HCT116 (cell line): ENCODE results near the gene MTUS2. TPM values are rescaled to one million over a fixed set of nuclear protein-coding genes. Genes with fewer than 3 reads are reported as not detected.

Source experiments
- ATAC-seq: fragments of 200-7000 bp; cut with Tn5 transposase; 2 replicates; pipeline ENCODE4 v1.9.1; 2020; ENCODE audit warnings: mild to moderate bottlenecking, moderate library complexity
- BruUV-seq: library from RNA; stranded (reverse); fragments of 400-500 nt; replicated peaks from 2 replicates; lab custom pipeline; 2021; lab: Mats Ljungman, UMichigan
- CTCF ChIA-PET: fragments of 300-600 bp; sonication (Branson Sonifier 250); formaldehyde crosslinking; loops from one replicate; lab custom pipeline; 2021; ENCODE audit warnings: antibody characterized with exemption; lab: Charles Lee
- POLR2A ChIA-PET: fragments of 300-600, 350-600 bp; sonication (Branson Sonifier 250); formaldehyde crosslinking; loops from one replicate; lab custom pipeline; 2021; ENCODE audit warnings: antibody characterized with exemption; lab: Charles Lee
- RAD21 ChIA-PET, 2 experiments: fragments of 300-600 bp; sonication (Branson Sonifier 250); formaldehyde crosslinking; loops; one replicate each; lab custom pipeline; 2023; ENCODE audit warnings: low total read pairs in 2 of 2; ENCODE audit not compliant: uncharacterized antibody in 2 of 2, unreplicated experiment in 2 of 2, low non-redundant PET in 1 of 2; lab: Charles Lee
- DNase-seq: peaks from one replicate; pipeline ENCODE4 v3.0.0-alpha.2; 2010; ENCODE audit warnings: low read depth, low spot score
- H2AFZ ChIP-seq: fragments of 200-600 bp; shearing (Covaris generic), sonication (generic); 2 replicates; pipeline ENCODE4 v1.6.1; 2017; ENCODE audit warnings: low read depth, mixed run types, mixed read lengths, antibody characterized with exemption, low read length; ENCODE audit not compliant: poor library complexity, severe bottlenecking
- H3K27ac ChIP-seq: 2 replicates; pipeline ENCODE4 v1.5.1; 2012; ENCODE audit warnings: low read depth, low read length
- H3K27me3 ChIP-seq: fragments of 200-600 bp; sonication (generic); 2 replicates; pipeline ENCODE4 v1.6.1; 2016; ENCODE audit warnings: mixed run types, low read length, mixed read lengths; ENCODE audit not compliant: insufficient read depth
- H3K36me3 ChIP-seq, 2 experiments: fragments of 200-500 bp in 1 of 2; fragments of 200-600 bp in 1 of 2; sonication (Bioruptor generic) in 1 of 2; sonication (generic) in 1 of 2; 2 replicates each; pipeline versions ENCODE4 v1.5.1 to v1.6.1; 2014 to 2016; ENCODE audit warnings: low read length in 2 of 2, inconsistent platforms in 1 of 2, mixed read lengths in 1 of 2, mixed run types in 1 of 2; ENCODE audit not compliant: insufficient read depth in 2 of 2, control insufficient read depth in 1 of 2
- H3K4me1 ChIP-seq, 2 experiments: fragments of 200-600 bp in 1 of 2; sonication (generic) in 1 of 2; 2 replicates each; pipeline versions ENCODE4 v1.5.1 to v1.6.1; 2012 to 2017; ENCODE audit warnings: low read length in 2 of 2, inconsistent platforms in 1 of 2, mild to moderate bottlenecking in 1 of 2, mixed read lengths in 1 of 2, mixed run types in 1 of 2, moderate library complexity in 1 of 2; ENCODE audit not compliant: insufficient read depth in 2 of 2, control insufficient read depth in 1 of 2
- H3K4me2 ChIP-seq: fragments of 200-600 bp; sonication (generic); 2 replicates; pipeline ENCODE4 v1.6.1; 2017; ENCODE audit warnings: mixed run types, low read length, mixed read lengths
- H3K4me3 ChIP-seq, 2 experiments: fragments of 200-600 bp in 1 of 2; sonication (generic) in 1 of 2; replicated peaks in 1 of 2; 2 replicates each; pipeline ENCODE4 v1.5.1; 2011 to 2016; ENCODE audit warnings: low read length in 2 of 2, control low read depth in 1 of 2, low read depth in 1 of 2, mild to moderate bottlenecking in 1 of 2, mixed read lengths in 1 of 2, mixed run types in 1 of 2
- H3K79me2 ChIP-seq: fragments of 200-600 bp; sonication (generic); 2 replicates; pipeline ENCODE4 v1.6.1; 2017; ENCODE audit warnings: mild to moderate bottlenecking, mixed run types, low read length, moderate library complexity, mixed read lengths; ENCODE audit not compliant: insufficient read depth
- H3K9ac ChIP-seq: fragments of 200-600 bp; sonication (generic); 2 replicates; pipeline ENCODE4 v1.6.1; 2016; ENCODE audit warnings: low read length, mixed read lengths
- H3K9me2 ChIP-seq: fragments of 200-600 bp; sonication (generic), shearing (Covaris generic); 2 replicates; pipeline ENCODE4 v1.6.1; 2017; ENCODE audit warnings: mixed run types, mild to moderate bottlenecking, moderate library complexity; ENCODE audit not compliant: insufficient read depth
- H3K9me3 ChIP-seq, 2 experiments: fragments of 200-500 bp in 1 of 2; fragments of 200-600 bp in 1 of 2; sonication (Bioruptor generic) in 1 of 2; sonication (generic) in 1 of 2; 2 replicates each; pipeline ENCODE4 v1.6.1; 2014 to 2017; ENCODE audit warnings: low read length in 2 of 2, mixed read lengths in 2 of 2, inconsistent platforms in 1 of 2, low read depth in 1 of 2, mild to moderate bottlenecking in 1 of 2, mixed run types in 1 of 2, moderate library complexity in 1 of 2; ENCODE audit not compliant: control insufficient read depth in 1 of 2, insufficient read depth in 1 of 2
- H4K20me1 ChIP-seq: fragments of 200-600 bp; sonication (generic), shearing (Covaris generic); 2 replicates; pipeline ENCODE4 v1.6.1; 2017; ENCODE audit warnings: mixed run types, mild to moderate bottlenecking, moderate library complexity; ENCODE audit not compliant: insufficient read depth
- EZH2 ChIP-seq: fragments of 200-600 bp; sonication (generic); IDR thresholded peaks from 2 replicates; pipeline ENCODE4 v1.6.1; 2017; ENCODE audit warnings: antibody characterized with exemption, mixed run types
- SIN3A ChIP-seq: IDR thresholded peaks from 2 replicates; pipeline ENCODE4 v1.6.1; 2012; ENCODE audit warnings: low read depth
- SP1 ChIP-seq: IDR thresholded peaks from 2 replicates; pipeline ENCODE4 v1.6.1; 2012; ENCODE audit warnings: low read depth
- YY1 ChIP-seq: IDR thresholded peaks from 2 replicates; pipeline ENCODE4 v1.6.1; 2011; ENCODE audit warnings: low read length, low read depth, moderate library complexity, mild to moderate bottlenecking; ENCODE audit not compliant: insufficient replicate concordance; ENCODE audit errors: extremely low read depth
- ZBTB33 ChIP-seq: IDR thresholded peaks from 2 replicates; pipeline ENCODE4 v1.6.1; 2011; ENCODE audit warnings: mild to moderate bottlenecking, low read length, moderate library complexity; ENCODE audit not compliant: insufficient replicate concordance; ENCODE audit errors: extremely low read depth
- ZFX ChIP-seq: fragments of 450-650 bp; IDR thresholded peaks from 2 replicates; pipeline ENCODE4 v1.6.1; 2017
- ZNF274 ChIP-seq: fragments of 200-500 bp; sonication (Bioruptor generic); IDR thresholded peaks from 2 replicates; pipeline ENCODE4 v1.6.1; 2014; ENCODE audit warnings: mild to moderate bottlenecking, low read depth, low read length, inconsistent platforms
- intact Hi-C: fragments of 100-400 bp; cut with micrococcal nuclease; formaldehyde crosslinking; loops from 2 replicates; pipeline ENCODE4 v1.10.0; 2022
- total RNA-seq: library from RNA; stranded (reverse); gene quantifications from one replicate; pipeline ENCODE4 v1.2.1, GENCODE V29; 2021; ENCODE audit not compliant: unreplicated experiment
- TF ChIP-seq, protein P1 (sequence below): IDR thresholded peaks from 2 replicates; pipeline ENCODE4 v1.6.1; 2012
- TF ChIP-seq, protein P2 (sequence below): IDR thresholded peaks from 2 replicates; pipeline ENCODE4 v1.6.1; 2012

The MTUS2 gene
- total RNA-seq, 1 experiment from 2014 or later, result 0.02 TPM

DNA sequence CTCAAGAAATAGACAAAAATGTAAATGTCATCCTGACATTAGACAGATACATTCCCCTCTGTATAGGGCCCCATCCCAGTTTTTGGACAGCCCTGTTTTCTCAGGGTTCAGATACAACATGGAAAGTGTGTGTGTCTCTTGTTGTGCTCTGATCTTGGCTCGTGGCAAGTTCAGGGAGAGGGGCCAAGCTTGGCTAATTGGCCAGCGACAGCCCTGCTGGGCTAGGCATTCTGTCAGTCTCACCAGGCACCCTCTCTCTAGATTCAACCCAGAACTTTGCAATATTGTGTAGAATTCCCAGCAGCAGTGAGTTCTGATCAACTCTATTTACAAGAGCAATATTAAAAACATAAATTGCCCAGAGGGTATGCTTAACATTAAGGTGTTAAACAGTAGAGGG is 30.1 kb downstream of the MTUS2 start:
- Histone ChIP-seq H3K9me2 (no peaks in the 10 kb centered on the region), H2AFZ (no peak overlapping the region), H3K9ac (no peak overlapping the region), H3K4me3 (no peak overlapping the region), H3K79me2 (no peaks in the 10 kb centered on the region), H3K4me2 (no peak overlapping the region), H3K27me3 (peaks cover 61% of the 10 kb centered on the region), H3K4me1 (no peaks in the 10 kb centered on the region), H3K9me3 (no peaks in the 10 kb centered on the region), H3K36me3 (no peaks in the 10 kb centered on the region), H4K20me1 (no peaks in the 10 kb centered on the region), H3K27ac (no peak overlapping the region)
- no peak for DNase-seq
- ChIA-PET RAD21 (no interaction called here), CTCF (no interaction called here), POLR2A (no interaction called here)
- no peak for ATAC-seq
- intact Hi-C loops, result no loop called here
- no peak for TF ChIP-seq ZFX
- TF ChIP-seq YY1, result no peak
- TF ChIP-seq ZNF274, result no peak
- TF ChIP-seq, protein P1, sequence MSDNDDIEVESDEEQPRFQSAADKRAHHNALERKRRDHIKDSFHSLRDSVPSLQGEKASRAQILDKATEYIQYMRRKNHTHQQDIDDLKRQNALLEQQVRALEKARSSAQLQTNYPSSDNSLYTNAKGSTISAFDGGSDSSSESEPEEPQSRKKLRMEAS, result no peak
- TF ChIP-seq, protein P2, sequence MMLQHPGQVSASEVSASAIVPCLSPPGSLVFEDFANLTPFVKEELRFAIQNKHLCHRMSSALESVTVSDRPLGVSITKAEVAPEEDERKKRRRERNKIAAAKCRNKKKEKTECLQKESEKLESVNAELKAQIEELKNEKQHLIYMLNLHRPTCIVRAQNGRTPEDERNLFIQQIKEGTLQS, result no peak
- TF ChIP-seq SP1, result no peak
- BruUV-seq, result no TSS peak

GRCh38 chr13:28851422-28851821 is 31.3 kb downstream of the MTUS2 start:
- intact Hi-C loops, result no loop called here
- no peaks in the 10 kb centered on the region for H3K9me3 ChIP-seq
- H4K20me1 ChIP-seq, result no peaks in the 10 kb centered on the region
- ChIA-PET RAD21 (no interaction called here), CTCF (no interaction called here), POLR2A (no interaction called here)
- no peaks in the 10 kb centered on the region for H3K9me2 ChIP-seq
- no peaks in the 10 kb centered on the region for H3K36me3 ChIP-seq
- DNase-seq, result no peak
- no peak for ATAC-seq
- peaks cover 68% of the 10 kb centered on the region for H3K27me3 ChIP-seq
- H3K79me2 ChIP-seq, result no peaks in the 10 kb centered on the region
- no peak overlapping the region for H3K9ac ChIP-seq
- TF ChIP-seq EZH2 (no peak), ZBTB33 (no peak), SIN3A (no peak)
- H3K4me3 ChIP-seq, result no peak overlapping the region
- H3K27ac ChIP-seq, result no peak overlapping the region
- no peaks in the 10 kb centered on the region for H3K4me1 ChIP-seq
- BruUV-seq, result no TSS peak
- H2AFZ ChIP-seq, result no peak overlapping the region
- no peak overlapping the region for H3K4me2 ChIP-seq
